Keratinocyte (primary cell): ENCODE measurements around the gene MAP7D3.

ENCODE experiments used
- EZH2 ChIP-seq: IDR thresholded peaks from one replicate; pipeline ENCODE4 v1.6.1; 2012; ENCODE audit warnings: inconsistent platforms, mild to moderate bottlenecking, low read length, moderate library complexity
- TF ChIP-seq, protein P1 (sequence below), 3 experiments: IDR thresholded peaks in 1 of 3; conservative IDR thresholded peaks in 1 of 3; optimal IDR thresholded peaks in 1 of 3; 2 replicates in 2 of 3; 3 replicates in 1 of 3; pipeline versions ENCODE3 to v1.5.1; 2011; ENCODE audit warnings: low read length in 3 of 3, mild to moderate bottlenecking in 3 of 3, moderate library complexity in 2 of 3, control low read depth in 1 of 3, inconsistent platforms in 1 of 3; ENCODE audit not compliant: insufficient read depth in 2 of 3; ENCODE audit errors: extremely low read depth in 1 of 3

DNA sequence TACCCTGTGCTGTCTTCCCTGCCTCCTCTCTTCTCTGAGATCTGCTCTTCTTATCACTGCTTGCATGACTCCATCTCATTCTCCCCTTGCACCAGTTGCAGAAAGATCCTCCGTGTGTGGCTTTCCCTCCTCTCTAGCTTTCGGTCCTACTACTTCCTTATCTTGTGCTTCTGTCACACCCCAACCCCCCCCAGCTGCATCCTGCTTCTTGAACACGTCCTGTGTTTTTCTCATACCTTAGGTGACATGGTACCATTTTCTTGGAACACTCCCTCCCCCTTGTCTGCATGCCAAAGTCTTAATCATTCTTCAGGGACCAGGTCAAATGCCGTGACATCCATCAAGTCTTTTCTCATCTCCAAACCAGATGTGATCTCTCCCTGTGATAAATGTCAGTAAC is 57.4 kb downstream of the MAP7D3 start:
- TF ChIP-seq, protein P1, sequence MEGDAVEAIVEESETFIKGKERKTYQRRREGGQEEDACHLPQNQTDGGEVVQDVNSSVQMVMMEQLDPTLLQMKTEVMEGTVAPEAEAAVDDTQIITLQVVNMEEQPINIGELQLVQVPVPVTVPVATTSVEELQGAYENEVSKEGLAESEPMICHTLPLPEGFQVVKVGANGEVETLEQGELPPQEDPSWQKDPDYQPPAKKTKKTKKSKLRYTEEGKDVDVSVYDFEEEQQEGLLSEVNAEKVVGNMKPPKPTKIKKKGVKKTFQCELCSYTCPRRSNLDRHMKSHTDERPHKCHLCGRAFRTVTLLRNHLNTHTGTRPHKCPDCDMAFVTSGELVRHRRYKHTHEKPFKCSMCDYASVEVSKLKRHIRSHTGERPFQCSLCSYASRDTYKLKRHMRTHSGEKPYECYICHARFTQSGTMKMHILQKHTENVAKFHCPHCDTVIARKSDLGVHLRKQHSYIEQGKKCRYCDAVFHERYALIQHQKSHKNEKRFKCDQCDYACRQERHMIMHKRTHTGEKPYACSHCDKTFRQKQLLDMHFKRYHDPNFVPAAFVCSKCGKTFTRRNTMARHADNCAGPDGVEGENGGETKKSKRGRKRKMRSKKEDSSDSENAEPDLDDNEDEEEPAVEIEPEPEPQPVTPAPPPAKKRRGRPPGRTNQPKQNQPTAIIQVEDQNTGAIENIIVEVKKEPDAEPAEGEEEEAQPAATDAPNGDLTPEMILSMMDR (optimal IDR thresholded peaks at IDR 0.05 in 1 of 3, IDR thresholded peaks at IDR 0.05 in 1 of 3, conservative IDR thresholded peaks at IDR 0.05 in 1 of 3; ENCODE audit: extremely low read depth in 1 of 3, insufficient read depth in 2 of 3, low read length in 3 of 3), result no peak
- no peak for TF ChIP-seq EZH2
